GM12878 (cell line): Measurements from ENCODE around the gene PLIN3. TPM values are rescaled to one million over a fixed set of nuclear protein-coding genes. Genes with fewer than 3 reads are reported as not detected.
A peak's percentile ranks its signal among the peaks of the same experiment; 100 is the strongest.

Source experiments
- HDGF ChIP-seq: fragments of 450-650 bp; IDR thresholded peaks from 2 replicates; pipeline ENCODE4 v1.6.1; 2016; ENCODE audit warnings: antibody characterized with exemption
- IKZF2 ChIP-seq, 2 experiments: fragments of 450-650 bp; IDR thresholded peaks; 2 replicates each; pipeline ENCODE4 v1.6.1; 2017; ENCODE audit warnings: mild to moderate bottlenecking in 2 of 2, moderate library complexity in 2 of 2
- POLR2AphosphoS2 ChIP-seq: IDR thresholded peaks from 2 replicates; pipeline ENCODE4 v1.6.1; 2011; ENCODE audit warnings: low read depth, mild to moderate bottlenecking, low read length, improper control_type of control experiment, moderate library complexity
- RBBP5 ChIP-seq: fragments of 200-600 bp; sonication (generic); conservative IDR thresholded peaks from 2 replicates; pipeline ENCODE4 v1.6.1; 2016
- ZNF622 ChIP-seq: fragments of 450-650 bp; IDR thresholded peaks from 2 replicates; pipeline ENCODE4 v1.6.1; 2017; ENCODE audit warnings: mild to moderate bottlenecking, inconsistent platforms
- polyA plus RNA-seq, 11 experiments: library from polyadenylated mRNA; depleted of rRNA in 4 of 11; unstranded in 6 of 11; stranded (reverse) in 5 of 11; fragments of >200 nt; fragmentation: Nextera tagmentation in 4 of 11; fragmentation: Illumina TruSeq in 1 of 11; extraction: Ambion mirVana in 4 of 11; extraction: Trizol in 1 of 11; gene quantifications; 1 replicate in 1 of 11; 2 replicates in 10 of 11; pipeline versions ENCODE4 v1.2.1 to v1.2.3, GENCODE V29; 2011 to 2016; ENCODE audit warnings: inconsistent platforms in 2 of 11, missing spikeins in 2 of 11, low read depth in 1 of 11
- total RNA-seq, 4 experiments: library from RNA; depleted of rRNA in 3 of 4; stranded (reverse); fragments of >200 nt in 3 of 4; fragmentation: Illumina TruSeq in 1 of 4; extraction: Trizol in 1 of 4; gene quantifications; 2 replicates each; pipeline versions ENCODE4 v1.2.1 to v1.2.3, GENCODE V29; 2013 to 2021
- TF ChIP-seq, protein P1 (sequence below): fragments of 450-650 bp; conservative IDR thresholded peaks from 2 replicates; pipeline ENCODE4 v1.6.1; 2017; ENCODE audit warnings: mild to moderate bottlenecking, moderate library complexity
- TF ChIP-seq, protein P2 (sequence below): IDR thresholded peaks from 2 replicates; pipeline ENCODE4 v1.6.1; 2012; ENCODE audit warnings: improper control_type of control experiment, low read depth, low read length; ENCODE audit not compliant: insufficient replicate concordance
- TF ChIP-seq, protein P3 (sequence below): fragments of 450-650 bp; IDR thresholded peaks from 2 replicates; pipeline ENCODE4 v1.6.1; 2016; ENCODE audit warnings: mild to moderate bottlenecking
- TF ChIP-seq, protein P4 (sequence below): IDR thresholded peaks from 2 replicates; pipeline ENCODE4 v1.6.1; 2012; ENCODE audit warnings: low read depth, low read length, improper control_type of control experiment

The PLIN3 gene
- total and polyA plus RNA-seq, 10 of the 15 experiments (the other 5 are each of a cell fraction or from before 2014, with no cell fraction given), result 7.7 to 71.4 (median 66.8) TPM

DNA sequence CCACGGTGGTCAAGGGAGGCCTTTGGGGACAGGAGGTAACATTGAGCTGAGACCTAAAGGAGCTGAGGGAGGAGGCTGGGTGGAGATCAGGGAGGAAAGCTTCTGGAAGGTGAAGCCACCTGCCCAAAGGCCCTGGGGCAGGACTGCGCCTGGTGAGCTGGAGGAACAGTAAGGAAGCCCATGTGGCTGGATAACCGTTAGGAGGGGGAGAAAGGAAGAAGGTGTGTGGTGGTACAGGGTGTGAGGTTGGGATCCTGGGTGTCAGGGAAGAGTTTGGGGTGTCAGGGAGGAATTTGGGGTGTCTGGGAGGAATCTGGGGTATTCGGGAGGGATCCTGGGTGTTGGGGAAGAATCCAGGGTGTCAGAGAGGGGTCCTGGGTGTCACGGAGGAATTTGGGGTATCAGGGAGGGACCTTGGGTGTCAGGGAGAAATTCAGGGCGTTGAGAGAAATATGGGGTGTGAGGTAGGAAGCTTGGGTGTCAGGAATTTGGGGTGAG lies 36.6 kb downstream of the PLIN3 start (continued):
- TF ChIP-seq IKZF2 (IDR thresholded peaks at IDR 0.05) (peak; percentile 8 to 29; a peak in 2 of 4 replicates), ZNF622 (no peak), HDGF (peak; percentile 88), RBBP5 (no peak), POLR2AphosphoS2 (no peak)
- TF ChIP-seq, protein P1, sequence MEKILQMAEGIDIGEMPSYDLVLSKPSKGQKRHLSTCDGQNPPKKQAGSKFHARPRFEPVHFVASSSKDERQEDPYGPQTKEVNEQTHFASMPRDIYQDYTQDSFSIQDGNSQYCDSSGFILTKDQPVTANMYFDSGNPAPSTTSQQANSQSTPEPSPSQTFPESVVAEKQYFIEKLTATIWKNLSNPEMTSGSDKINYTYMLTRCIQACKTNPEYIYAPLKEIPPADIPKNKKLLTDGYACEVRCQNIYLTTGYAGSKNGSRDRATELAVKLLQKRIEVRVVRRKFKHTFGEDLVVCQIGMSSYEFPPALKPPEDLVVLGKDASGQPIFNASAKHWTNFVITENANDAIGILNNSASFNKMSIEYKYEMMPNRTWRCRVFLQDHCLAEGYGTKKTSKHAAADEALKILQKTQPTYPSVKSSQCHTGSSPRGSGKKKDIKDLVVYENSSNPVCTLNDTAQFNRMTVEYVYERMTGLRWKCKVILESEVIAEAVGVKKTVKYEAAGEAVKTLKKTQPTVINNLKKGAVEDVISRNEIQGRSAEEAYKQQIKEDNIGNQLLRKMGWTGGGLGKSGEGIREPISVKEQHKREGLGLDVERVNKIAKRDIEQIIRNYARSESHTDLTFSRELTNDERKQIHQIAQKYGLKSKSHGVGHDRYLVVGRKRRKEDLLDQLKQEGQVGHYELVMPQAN, result no peak
- TF ChIP-seq, protein P2, sequence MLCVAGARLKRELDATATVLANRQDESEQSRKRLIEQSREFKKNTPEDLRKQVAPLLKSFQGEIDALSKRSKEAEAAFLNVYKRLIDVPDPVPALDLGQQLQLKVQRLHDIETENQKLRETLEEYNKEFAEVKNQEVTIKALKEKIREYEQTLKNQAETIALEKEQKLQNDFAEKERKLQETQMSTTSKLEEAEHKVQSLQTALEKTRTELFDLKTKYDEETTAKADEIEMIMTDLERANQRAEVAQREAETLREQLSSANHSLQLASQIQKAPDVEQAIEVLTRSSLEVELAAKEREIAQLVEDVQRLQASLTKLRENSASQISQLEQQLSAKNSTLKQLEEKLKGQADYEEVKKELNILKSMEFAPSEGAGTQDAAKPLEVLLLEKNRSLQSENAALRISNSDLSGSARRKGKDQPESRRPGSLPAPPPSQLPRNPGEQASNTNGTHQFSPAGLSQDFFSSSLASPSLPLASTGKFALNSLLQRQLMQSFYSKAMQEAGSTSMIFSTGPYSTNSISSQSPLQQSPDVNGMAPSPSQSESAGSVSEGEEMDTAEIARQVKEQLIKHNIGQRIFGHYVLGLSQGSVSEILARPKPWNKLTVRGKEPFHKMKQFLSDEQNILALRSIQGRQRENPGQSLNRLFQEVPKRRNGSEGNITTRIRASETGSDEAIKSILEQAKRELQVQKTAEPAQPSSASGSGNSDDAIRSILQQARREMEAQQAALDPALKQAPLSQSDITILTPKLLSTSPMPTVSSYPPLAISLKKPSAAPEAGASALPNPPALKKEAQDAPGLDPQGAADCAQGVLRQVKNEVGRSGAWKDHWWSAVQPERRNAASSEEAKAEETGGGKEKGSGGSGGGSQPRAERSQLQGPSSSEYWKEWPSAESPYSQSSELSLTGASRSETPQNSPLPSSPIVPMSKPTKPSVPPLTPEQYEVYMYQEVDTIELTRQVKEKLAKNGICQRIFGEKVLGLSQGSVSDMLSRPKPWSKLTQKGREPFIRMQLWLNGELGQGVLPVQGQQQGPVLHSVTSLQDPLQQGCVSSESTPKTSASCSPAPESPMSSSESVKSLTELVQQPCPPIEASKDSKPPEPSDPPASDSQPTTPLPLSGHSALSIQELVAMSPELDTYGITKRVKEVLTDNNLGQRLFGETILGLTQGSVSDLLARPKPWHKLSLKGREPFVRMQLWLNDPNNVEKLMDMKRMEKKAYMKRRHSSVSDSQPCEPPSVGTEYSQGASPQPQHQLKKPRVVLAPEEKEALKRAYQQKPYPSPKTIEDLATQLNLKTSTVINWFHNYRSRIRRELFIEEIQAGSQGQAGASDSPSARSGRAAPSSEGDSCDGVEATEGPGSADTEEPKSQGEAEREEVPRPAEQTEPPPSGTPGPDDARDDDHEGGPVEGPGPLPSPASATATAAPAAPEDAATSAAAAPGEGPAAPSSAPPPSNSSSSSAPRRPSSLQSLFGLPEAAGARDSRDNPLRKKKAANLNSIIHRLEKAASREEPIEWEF, result no peak
- TF ChIP-seq, protein P3, sequence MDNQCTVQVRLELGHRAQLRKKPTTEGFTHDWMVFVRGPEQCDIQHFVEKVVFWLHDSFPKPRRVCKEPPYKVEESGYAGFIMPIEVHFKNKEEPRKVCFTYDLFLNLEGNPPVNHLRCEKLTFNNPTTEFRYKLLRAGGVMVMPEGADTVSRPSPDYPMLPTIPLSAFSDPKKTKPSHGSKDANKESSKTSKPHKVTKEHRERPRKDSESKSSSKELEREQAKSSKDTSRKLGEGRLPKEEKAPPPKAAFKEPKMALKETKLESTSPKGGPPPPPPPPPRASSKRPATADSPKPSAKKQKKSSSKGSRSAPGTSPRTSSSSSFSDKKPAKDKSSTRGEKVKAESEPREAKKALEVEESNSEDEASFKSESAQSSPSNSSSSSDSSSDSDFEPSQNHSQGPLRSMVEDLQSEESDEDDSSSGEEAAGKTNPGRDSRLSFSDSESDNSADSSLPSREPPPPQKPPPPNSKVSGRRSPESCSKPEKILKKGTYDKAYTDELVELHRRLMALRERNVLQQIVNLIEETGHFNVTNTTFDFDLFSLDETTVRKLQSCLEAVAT, result peak; percentile 61; the same call in 1 of the 2 replicates
- TF ChIP-seq, protein P4, sequence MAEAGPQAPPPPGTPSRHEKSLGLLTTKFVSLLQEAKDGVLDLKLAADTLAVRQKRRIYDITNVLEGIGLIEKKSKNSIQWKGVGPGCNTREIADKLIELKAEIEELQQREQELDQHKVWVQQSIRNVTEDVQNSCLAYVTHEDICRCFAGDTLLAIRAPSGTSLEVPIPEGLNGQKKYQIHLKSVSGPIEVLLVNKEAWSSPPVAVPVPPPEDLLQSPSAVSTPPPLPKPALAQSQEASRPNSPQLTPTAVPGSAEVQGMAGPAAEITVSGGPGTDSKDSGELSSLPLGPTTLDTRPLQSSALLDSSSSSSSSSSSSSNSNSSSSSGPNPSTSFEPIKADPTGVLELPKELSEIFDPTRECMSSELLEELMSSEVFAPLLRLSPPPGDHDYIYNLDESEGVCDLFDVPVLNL, result no peak
